DMS 273 (cell line): ENCODE measurements around the gene FFAR3.

Experiments
- DNase-seq: peaks from one replicate; lab custom pipeline; 2025; ENCODE audit not compliant: unreplicated experiment; lab: John Stamatoyannopoulos, UW

Gene FFAR3

GRCh38 chr19:35330475-35330874 is 27.8 kb upstream of the FFAR3 start:
- no peak for DNase-seq

- DNase-seq, result no peak
Measured at GRCh38 chr19:35331551-35332214, 26.6 kb upstream of the FFAR3 start.

DNA sequence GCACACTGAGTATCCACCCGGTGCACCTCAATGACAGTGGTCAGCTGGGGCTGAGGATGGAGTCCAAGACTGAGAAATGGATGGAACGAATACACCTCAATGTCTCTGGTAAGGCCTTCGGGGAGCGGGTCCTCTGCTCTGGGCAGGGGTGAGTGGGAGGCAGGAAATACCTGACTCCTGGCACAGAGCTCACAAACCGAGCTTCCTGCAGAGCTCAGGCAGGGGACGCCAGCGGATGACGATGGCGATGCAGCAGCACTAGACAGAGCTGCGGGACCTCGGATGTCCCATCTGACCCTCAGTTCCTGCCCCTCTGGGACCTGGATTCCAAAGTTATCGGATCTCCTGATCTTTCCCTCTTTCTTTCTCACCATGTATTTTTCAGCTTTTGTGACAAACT is 25.4 kb upstream of the FFAR3 start:
- DNase-seq, result no peak

DNA sequence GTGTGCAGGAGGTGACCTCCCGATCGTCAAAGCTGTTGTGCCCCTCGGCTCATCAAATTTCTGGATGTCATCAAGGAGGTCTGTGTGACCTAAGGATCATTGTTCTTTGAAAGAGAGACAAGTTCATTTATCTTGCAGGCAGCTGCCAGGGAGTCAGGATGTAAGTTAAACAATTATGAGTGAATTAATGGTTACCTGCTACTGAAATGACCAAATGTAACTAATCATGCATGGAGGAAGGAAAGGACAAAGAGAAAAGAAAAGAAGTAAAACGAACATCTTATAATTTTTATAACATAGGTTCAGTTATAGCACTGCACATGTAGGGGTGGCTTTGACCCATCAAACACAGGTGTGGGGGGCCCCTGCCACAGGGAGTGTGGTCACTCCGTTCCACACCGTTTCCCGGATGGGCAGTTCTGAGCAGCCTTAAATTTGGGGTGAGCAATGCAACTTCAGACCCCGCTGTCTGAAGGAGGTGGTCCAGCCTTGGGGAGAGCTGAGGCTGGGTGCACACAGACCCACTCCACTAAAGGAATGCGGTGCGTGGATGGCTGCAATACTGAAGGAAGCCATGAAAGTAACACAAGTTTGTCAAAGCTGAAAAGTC is 24.0 kb upstream of the FFAR3 start:
- DNase-seq, result no peak

- DNase-seq, result no peak
Measured at GRCh38 chr19:35336166-35336955, 21.9 kb upstream of the FFAR3 start.

DNA sequence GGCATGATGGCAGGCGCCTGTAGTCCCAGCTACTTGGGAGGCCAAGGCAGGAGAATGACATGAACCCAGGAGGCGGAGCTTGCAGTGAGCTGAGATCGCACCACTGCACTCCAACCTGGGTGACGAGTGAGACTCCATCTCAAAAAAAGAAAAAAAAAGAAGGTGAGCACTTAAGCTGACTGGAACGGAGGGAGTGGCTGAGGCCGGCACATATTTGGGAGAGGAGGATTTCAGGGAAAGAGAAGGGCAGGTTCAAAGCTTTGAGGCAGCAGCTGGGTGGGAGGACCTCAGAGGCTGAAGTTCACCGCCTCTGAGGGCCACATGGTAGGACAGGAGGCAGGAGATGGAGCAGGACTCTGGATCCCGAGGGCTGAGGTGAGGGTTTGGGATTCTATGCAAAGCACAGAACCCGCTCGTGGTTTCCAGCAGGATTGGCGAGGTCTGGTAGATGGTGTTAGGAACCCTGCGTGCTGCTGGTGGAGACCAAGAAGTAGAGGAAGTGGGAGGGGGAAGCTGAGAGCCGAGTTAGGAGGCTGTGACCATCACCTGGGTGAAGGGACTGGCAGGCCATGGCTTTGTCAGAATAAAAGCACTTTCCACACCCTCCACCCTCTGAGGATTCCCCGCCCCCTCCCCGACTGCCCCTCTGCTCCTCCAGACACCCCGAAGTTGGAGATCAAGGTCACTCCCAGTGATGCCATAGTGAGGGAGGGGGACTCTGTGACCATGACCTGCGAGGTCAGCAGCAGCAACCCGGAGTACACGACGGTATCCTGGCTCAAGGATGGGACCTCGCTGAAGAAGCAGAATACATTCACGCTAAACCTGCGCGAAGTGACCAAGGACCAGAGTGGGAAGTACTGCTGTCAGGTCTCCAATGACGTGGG is 20.9 kb upstream of the FFAR3 start:
- DNase-seq, result no peak

DNA sequence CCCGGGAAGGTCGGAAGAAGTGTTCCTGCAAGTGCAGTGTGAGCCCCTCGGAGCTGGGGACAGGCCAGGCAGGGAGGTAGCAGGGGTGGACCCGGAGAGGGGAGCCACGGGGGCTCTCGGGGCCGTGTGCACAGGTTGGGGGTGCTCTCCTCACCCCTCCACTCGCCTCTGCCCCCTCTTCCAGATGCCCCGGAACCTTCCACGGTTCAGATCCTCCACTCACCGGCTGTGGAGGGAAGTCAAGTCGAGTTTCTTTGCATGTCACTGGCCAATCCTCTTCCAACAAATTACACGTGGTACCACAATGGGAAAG is 20.3 kb upstream of the FFAR3 start:
- no peak for DNase-seq

- DNase-seq, result no peak
Measured at GRCh38 chr19:35340431-35340830, 17.8 kb upstream of the FFAR3 start.

GRCh38 chr19:35341006-35341405 is 17.3 kb upstream of the FFAR3 start:
- DNase-seq, result no peak

DNA sequence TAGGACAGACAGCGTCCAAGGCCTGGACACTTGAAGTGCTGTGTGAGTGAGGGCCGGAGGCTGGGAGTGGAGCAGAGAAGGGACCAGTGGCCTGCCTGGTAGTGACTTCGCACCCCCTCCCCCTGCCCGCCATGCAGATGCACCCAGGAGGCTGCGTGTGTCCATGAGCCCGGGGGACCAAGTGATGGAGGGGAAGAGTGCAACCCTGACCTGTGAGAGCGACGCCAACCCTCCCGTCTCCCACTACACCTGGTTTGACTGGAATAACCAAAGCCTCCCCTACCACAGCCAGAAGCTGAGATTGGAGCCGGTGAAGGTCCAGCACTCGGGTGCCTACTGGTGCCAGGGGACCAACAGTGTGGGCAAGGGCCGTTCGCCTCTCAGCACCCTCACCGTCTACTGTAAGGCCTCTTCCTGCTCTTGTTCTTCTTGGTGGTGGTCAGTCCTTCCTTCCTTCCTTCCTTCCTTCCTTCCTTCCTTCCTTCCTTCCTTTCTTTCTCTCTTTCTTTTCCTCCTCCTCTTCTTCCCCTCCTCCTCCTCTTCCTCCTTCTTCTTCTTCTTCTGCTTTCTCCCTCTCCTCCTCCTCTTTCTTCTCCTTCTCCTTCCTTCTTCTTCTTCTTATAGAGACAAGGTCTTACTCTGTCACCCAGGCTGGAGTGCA is 16.6 kb upstream of the FFAR3 start:
- no peak for DNase-seq

DNA sequence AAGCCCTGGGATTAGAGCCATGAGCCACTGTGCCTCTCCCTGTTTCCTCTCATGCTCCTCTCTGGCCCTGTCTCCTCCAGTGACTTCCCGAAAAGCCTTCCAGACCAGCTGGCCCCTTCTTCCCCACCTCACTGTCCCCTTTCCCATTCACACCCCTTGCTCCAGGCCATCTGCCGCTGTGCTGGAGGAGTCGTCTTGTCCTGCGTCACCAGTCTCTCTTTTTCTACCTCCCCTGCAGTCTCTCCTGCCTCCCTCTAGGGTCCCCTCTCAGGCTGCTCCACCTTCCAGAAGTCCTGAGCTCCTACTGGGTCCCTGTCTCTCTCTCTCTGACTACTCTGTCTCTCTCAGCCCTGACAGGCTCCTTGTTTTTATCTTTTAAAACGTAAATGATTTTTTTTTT is 15.8 kb upstream of the FFAR3 start:
- peak; percentile 49 for DNase-seq

DNA sequence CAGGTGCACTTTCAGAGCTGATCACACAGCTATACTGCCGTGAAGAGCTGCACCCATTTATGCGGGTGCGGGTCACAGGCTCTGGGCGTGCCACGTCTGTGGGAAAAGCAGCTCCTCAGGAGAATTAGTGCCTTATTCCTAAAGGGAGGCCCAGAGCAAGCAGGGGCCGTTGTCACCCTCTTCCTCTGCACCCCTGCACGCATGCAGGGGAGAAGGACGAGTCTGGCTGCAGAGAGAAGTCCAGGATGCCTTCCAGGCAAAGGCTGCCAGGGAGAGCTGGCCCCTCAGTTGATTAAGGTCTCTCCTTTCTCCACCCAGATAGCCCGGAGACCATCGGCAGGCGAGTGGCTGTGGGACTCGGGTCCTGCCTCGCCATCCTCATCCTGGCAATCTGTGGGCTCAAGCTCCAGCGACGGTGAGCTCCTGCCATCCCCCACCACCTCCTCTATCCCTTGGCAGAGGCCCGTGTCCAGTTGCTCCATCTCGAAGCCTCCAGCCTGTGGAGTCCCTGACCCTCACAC is 13.7 kb upstream of the FFAR3 start:
- DNase-seq, result no peak

DNA sequence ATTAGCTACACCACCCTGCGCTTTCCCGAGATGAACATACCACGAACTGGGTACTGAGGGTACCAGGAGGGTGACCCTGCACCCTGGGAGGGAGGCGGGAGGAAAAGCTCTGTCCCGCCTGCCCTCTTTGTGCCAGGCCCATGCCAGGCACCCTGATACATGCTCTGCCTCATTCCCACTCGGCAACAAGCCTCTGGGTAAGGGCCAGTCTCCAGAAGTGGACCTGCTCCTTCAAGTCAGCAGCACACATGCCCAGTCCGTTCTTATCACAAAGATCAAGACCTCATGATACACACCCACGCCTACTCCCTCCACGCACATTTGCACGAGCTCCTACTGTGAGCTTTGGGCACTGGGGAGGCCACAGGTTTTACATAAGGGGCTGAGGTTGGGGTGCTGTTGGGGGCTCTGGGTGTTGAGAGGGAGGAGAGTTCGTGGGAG is 12.6 kb upstream of the FFAR3 start:
- no peak for DNase-seq

GRCh38 chr19:35346193-35347052 is 11.8 kb upstream of the FFAR3 start:
- DNase-seq, result no peak

GRCh38 chr19:35347171-35347929 is 10.9 kb upstream of the FFAR3 start, which contains the start of gene FFAR1:
FFAR1 (plus strand) TSS chr19:35347902; CDS start chr19:35351552, 3,650 bp downstream.
- no peak for DNase-seq

- DNase-seq, result no peak
Measured at GRCh38 chr19:35347930-35348298, 10.3 kb upstream of the FFAR3 start.

GRCh38 chr19:35348911-35349611 is 9.2 kb upstream of the FFAR3 start:
- DNase-seq, result no peak
